Left lobe of liver (tissue), 2 donors: ENCODE measurements around the gene DNAJC22. TPM values are rescaled to one million over a fixed set of nuclear protein-coding genes. Genes with fewer than 3 reads are reported as not detected.
"Not testable (repeated sequence)": the region's sequence is repeated elsewhere in the genome, so short reads cannot be mapped to it uniquely, and the experiment has no call there.

Experiments
- ATAC-seq: fragments of 200-7000 bp; cut with Tn5 transposase; one replicate; pipeline ENCODE4 v1.9.1; 2020; ENCODE audit warnings: mild to moderate bottlenecking, moderate library complexity
- DNase-seq: peaks from one replicate; pipeline ENCODE4 v3.0.0-alpha.2; 2020; ENCODE audit warnings: low spot score
- total RNA-seq: library from RNA; stranded (reverse); gene quantifications from one replicate; pipeline ENCODE4 v1.2.1, GENCODE V29; 2021
- donor health status: DM: no; HTN: no; CAD: no; lungs with moderate emphysema.
- donor health status: DM: no; HTN: yes; CAD: no.

DNAJC22 gene
- total RNA-seq: 42.3 TPM

GRCh38 chr12:49346659-49347310 is at the start of gene DNAJC22:
DNAJC22 (plus strand) TSS chr12:49346888; CDS start chr12:49348873, 1,985 bp downstream.
- DNase-seq (peak; percentile 54), ATAC-seq (peak; percentile 15)

DNA sequence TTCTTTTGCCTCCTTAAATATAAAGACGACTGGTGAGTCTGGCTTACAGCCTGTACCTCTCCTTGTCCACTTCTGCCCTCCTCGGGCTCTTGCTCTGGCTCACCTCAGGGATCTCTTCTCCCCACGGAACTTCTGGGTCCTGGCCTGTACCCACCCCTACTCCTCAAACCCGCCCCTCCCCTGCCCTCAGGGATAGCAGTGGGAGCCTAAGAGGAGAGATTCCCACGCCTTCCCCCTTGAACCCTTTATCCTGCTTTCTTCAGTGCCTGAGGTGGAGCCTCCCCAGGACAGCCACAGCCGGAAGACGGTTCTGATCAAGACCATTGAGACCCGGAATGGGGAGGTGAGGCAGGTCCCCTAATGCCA is 49.0 kb upstream of the DNAJC22 start:
- ATAC-seq: no peak
- DNase-seq: no peak

DNA sequence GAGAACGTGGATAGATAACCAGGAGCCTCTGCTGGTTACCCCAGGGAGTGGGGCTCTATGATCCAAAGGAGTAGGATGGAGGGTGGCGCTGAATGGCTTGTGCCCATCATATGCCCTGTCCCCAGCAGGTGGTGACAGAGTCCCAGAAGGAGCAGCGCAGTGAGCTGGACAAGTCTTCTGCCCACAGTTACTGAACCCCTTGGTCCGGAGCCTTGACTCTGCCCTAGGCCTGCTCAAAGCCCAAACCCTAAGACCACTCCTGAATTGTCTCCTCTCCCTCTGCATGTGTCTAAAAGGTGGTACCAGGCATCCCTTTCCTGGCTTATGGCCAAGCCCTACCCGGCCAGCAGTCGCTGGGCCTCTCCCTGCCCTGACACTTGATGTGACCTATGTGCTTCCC is 48.5 kb upstream of the DNAJC22 start:
- DNase-seq: no peak

GRCh38 chr12:49301760-49302159 is 44.9 kb upstream of the DNAJC22 start:
- DNase-seq: no peak
- ATAC-seq: no peak

More for the DNA sequence above, 48.5 kb upstream of the DNAJC22 start:
- peak; percentile 75 for ATAC-seq

DNA sequence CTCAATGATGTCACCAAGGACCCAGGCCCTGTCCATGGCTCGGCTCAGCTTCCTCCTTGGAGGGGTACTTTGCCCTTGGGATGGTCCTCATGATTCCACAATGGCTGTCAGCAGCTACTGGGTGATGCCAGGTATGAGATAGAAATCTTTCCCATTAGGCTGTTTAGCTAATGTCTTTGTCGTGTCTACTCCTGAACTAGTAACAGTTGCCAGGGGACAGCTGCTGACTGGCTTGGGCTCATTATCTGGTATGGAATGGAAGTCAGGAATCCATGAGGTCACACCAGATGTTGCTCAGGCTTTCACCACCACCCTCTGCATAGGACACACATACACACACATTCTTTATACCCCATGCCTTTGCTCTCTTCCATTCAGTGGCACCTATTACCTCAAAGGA is 42.5 kb upstream of the DNAJC22 start:
- DNase-seq (no peak), ATAC-seq (no peak)

DNA sequence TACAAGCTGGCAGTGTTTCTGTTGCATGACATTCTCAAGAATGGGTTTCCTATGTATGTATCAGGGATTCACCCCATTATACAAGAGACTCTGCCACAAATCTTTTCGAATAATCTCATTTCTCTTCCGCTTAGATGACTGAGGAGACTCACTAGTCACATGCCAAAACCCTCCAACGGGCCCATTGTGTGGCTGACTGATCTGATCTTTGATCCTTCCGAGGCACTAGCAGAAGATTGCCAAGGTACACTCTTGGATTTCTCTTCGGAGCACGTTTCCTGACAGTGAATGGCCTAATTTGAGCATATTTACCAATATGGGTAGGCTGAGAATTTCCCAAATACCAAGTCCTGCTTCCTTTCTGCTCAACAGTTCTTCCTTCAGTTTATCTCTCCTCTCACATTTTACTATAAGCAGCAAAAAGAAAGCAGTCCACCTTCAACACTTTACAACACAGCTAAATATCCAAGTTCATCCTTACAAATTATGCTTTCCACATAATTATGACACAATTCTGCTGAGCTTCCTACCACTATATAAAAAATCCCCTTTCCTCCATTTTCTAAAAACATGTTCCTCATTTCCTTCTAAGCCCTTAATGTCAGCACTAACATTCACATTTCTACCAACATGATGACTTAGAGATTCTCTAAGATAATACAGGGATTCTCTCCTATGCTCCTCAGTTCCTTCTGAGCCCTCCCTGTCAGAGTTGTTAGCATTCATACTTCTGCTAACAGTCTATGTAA is 40.8 kb upstream of the DNAJC22 start:
- DNase-seq (no peak), ATAC-seq (no peak)

GRCh38 chr12:49309386-49309785 is 37.3 kb upstream of the DNAJC22 start:
- ATAC-seq (no peak), DNase-seq (no peak)

DNA sequence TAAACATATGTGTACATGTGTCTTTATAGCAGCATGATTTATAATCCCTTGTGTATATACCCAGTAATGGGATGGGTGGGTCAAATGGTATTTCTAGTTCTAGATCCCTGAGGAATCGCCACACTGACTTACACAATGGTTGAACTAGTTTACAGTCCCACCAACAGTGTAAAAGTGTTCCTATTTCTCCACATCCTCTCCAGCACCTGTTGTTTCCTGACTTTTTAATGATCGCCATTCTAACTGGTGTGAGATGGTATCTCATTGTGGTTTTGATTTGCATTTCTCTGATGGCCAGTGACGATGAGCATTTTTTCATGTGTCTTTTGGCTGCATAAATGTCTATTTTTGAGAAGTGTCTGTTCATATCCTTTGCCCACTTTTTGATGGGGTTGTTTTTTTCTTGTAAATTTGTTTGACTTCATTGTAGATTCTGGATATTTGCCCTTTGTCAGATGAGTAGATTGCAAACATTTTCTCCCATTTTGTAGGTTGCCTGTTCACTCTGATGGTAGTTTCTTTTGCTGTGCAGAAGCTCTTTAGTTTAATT is 36.2 kb upstream of the DNAJC22 start:
- not testable (repeated sequence) for DNase-seq, ATAC-seq

DNA sequence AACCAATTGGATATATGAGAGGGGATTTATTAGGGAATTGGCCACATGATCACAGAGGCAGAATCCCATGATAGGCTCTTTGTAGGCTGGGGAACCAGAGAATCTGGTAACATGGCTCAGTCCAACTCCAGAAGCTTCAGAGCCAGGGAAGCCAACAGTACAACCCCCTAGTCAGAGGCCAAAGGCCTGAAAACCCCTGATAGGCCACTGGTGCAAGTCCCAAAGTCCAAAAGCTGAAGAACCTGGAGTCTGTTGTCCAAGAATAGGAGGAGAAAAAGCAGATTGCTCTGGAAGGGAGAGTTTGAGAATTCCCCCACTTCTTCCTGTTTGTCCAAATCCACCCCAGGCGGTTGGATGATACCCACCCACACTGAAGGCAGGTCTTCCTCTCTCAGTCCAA is 31.9 kb upstream of the DNAJC22 start:
- DNase-seq (no peak), ATAC-seq (no peak)

- ATAC-seq, DNase-seq: not testable (repeated sequence)
Observed at GRCh38 chr12:49317118-49317517, 29.6 kb upstream of the DNAJC22 start.

GRCh38 chr12:49320411-49321103 is 26.1 kb upstream of the DNAJC22 start:
- not testable (repeated sequence) for ATAC-seq, DNase-seq

DNA sequence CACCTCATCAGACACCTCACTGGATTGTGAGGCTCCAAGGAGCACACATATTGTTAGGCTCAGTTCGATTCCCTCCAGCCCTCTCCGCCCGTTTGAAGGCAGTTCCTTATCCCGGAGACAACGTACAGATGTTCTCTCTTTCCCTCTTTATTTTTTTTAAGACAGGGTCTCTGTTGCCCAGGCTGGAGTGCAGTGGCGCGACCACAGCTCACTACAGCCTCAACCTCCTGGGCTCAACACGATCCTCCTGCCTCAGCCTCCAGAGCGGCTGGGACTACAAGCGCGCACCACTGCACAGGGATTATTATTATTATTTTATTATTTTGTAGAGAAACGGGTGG is 24.4 kb upstream of the DNAJC22 start:
- no peak for DNase-seq
- no peak for ATAC-seq

DNA sequence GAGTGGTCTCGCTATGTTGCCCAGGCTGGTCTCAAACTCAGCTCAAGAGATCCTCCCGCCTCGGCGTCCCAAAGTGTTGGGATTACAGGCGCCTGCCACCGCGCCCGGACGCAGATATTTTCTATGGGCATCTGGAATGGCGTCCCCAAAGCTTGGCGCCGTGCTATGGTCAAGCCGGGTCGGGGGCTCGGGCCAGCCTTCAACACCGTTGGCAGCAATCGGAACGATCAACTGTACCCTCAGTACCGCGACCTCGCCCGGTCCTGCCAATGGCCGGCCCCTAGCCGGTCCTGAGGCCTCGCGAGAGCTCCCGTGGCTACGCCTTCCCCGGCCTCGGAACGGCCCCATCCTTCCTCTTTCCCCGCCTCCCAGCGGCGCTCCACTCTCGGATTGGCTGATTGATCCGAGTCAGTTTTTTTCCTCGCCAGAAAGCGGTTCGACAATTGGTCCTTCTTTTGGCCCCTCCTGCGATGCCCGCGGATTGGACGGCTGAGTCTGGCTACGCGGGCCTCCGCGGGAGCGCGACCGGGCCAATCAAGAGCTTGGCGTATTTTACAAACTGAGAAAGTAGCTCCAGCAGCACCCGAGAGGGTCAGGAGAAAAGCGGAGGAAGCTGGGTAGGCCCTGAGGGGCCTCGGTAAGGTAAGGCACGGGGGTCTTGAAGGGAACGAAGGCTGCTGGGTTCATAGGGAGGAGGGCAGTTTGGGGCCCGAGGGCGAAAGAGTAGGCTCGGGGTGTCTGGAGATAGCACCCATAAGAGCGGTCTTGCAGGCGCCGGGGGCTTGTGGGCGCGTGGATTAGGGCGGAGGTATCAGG is 23.8 kb upstream of the DNAJC22 start, which contains the start of gene TROAP:
Gene TROAP, plus strand, starts transcription at position 548 of the 816 bp plus-strand sequence. CDS start 354 bp downstream, outside the sequence.
- ATAC-seq (peak; percentile 98), DNase-seq (peak; percentile 96)

GRCh38 chr12:49323524-49324097 is 23.1 kb upstream of the DNAJC22 start:
- ATAC-seq: no peak
- no peak for DNase-seq

DNA sequence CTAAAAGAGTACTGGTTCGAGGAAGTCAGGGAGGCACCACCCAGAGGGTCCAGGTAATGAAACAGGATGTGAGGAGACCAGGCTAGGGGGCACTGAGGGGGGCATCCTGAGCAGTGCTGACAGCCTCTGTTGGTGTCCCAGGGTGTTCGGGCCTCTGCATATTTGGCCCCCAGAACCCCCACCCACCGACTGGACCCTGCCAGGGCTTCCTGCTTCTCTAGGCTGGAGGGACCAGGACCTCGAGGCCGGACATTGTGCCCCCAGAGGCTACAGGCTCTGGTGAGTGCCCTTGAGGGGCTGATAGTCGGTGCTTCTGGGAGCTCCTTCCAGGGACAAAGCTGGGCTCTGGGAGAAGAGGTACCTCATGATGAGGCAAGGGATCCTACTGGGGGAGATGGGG is 21.1 kb upstream of the DNAJC22 start:
- ATAC-seq: no peak
- DNase-seq: peak; percentile 22

- ATAC-seq: no peak
Observed at GRCh38 chr12:49327368-49327767, 19.3 kb upstream of the DNAJC22 start.

DNA sequence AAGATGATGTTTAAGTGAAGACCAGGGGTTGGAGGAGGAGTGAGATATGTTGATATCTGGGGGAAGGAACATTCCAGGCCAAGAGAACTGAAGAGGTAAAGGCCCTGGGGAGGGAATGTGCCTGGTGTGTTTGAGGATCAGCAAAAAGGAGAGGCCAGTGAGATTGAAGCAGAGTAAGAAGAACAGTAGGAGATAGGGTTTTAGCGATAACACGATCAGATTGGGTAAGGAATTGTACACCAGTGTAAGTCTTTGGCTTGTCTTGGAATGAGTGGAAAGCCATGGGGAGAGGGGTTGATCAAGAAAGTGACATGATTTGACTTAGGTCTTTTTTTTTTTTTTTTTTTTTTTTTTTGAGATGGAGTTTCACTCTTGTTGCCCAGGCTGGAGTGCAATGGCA is 18.8 kb upstream of the DNAJC22 start:
- ATAC-seq (no peak), DNase-seq (no peak)

More at GRCh38 chr12:49327368-49327767, 19.3 kb upstream of the DNAJC22 start:
- no peak for DNase-seq

GRCh38 chr12:49328816-49329215 is 17.9 kb upstream of the DNAJC22 start:
- no peak for ATAC-seq
- peak; percentile 21 for DNase-seq

GRCh38 chr12:49330032-49330619 is 16.6 kb upstream of the DNAJC22 start:
- ATAC-seq (no peak), DNase-seq (peak; percentile 36)
